AG04450 (cell line): ENCODE data around the gene GALNT13. TPM values are rescaled to one million over a fixed set of nuclear protein-coding genes. Genes with fewer than 3 reads are reported as not detected.

ENCODE experiments used
- CTCF ChIA-PET: fragments of 300-600, 350-600 bp; formaldehyde crosslinking; extraction: SDS; loops from one replicate; lab custom pipeline; 2022; ENCODE audit warnings: antibody characterized with exemption, inconsistent platforms; lab: Charles Lee
- POLR2A ChIA-PET: fragments of 350-600 bp; formaldehyde crosslinking; extraction: SDS; loops from one replicate; lab custom pipeline; 2021; ENCODE audit warnings: antibody characterized with exemption, inconsistent platforms; lab: Yijun Ruan, JAX
- DNase-seq: peaks from one replicate; pipeline ENCODE4 v3.0.0-alpha.2; 2011; ENCODE audit warnings: low read depth, low spot score
- H3K27ac ChIP-seq: one replicate; pipeline ENCODE4 v1.5.1; 2012; ENCODE audit warnings: low read depth, low read length, control low read depth
- H3K27me3 ChIP-seq: one replicate; pipeline ENCODE4 v1.6.0; 2012; ENCODE audit warnings: low read length; ENCODE audit not compliant: control insufficient read depth, insufficient read depth
- H3K4me3 ChIP-seq: 2 replicates; pipeline ENCODE4 v1.5.1; 2011; ENCODE audit warnings: mild to moderate bottlenecking, low read depth, low read length, control low read depth
- H3K9me3 ChIP-seq: 2 replicates; pipeline ENCODE4 v1.5.1; 2012; ENCODE audit warnings: low read length; ENCODE audit not compliant: control insufficient read depth, insufficient read depth
- CTCF ChIP-seq: IDR thresholded peaks from 2 replicates; pipeline ENCODE4 v1.5.1; 2011; ENCODE audit warnings: low read depth, low read length, control low read depth, inconsistent platforms
- polyA plus RNA-seq: library from polyadenylated mRNA; depleted of rRNA; stranded (reverse); fragments of >200 nt; gene quantifications from 2 replicates; pipeline ENCODE4 v1.2.3, GENCODE V29; 2011

GALNT13 gene
- polyA plus RNA-seq, 1 experiment = not detected

- ChIA-PET POLR2A (no interaction called here), CTCF (no interaction called here)
- no peak for DNase-seq
- no peaks in the 10 kb centered on the region for H3K9me3 ChIP-seq
- H3K4me3 ChIP-seq = no peak overlapping the region
- no peak for TF ChIP-seq CTCF
- H3K27ac ChIP-seq = no peak overlapping the region
- no peaks in the 10 kb centered on the region for H3K27me3 ChIP-seq
Observed at GRCh38 chr2:154231021-154231420, 359.3 kb downstream of the GALNT13 start.

GRCh38 chr2:154233231-154233630 lies 361.5 kb downstream of the GALNT13 start:
- H3K4me3 ChIP-seq = no peak overlapping the region
- CTCF ChIA-PET = no interaction called here

GRCh38 chr2:154238252-154238651 lies 366.5 kb downstream of the GALNT13 start:
- no peak overlapping the region for H3K27ac ChIP-seq
- CTCF ChIA-PET = no interaction called here
- DNase-seq = no peak
- TF ChIP-seq CTCF = no peak
- POLR2A ChIA-PET = no interaction called here
- no peaks in the 10 kb centered on the region for H3K27me3 ChIP-seq
- peaks cover 10% of the 10 kb centered on the region for H3K9me3 ChIP-seq
- H3K4me3 ChIP-seq = no peak overlapping the region

More at GRCh38 chr2:154233231-154233630, 361.5 kb downstream of the GALNT13 start:
- POLR2A ChIA-PET = no interaction called here
- DNase-seq = no peak
- Histone ChIP-seq H3K27me3 (no peaks in the 10 kb centered on the region), H3K9me3 (no peaks in the 10 kb centered on the region), H3K27ac (no peak overlapping the region)
- TF ChIP-seq CTCF = no peak

- CTCF ChIA-PET = no interaction called here
Observed at GRCh38 chr2:154240316-154240715, 368.6 kb downstream of the GALNT13 start.

GRCh38 chr2:154240921-154241379 lies 369.2 kb downstream of the GALNT13 start:
- no peaks in the 10 kb centered on the region for H3K27me3 ChIP-seq
- H3K9me3 ChIP-seq = peaks cover 10% of the 10 kb centered on the region
- no peak overlapping the region for H3K4me3 ChIP-seq
- ChIA-PET CTCF (no interaction called here), POLR2A (no interaction called here)
- H3K27ac ChIP-seq = no peak overlapping the region
- no peak for TF ChIP-seq CTCF
- no peak for DNase-seq

More at GRCh38 chr2:154240316-154240715, 368.6 kb downstream of the GALNT13 start:
- H3K27ac ChIP-seq = no peak overlapping the region
- no peak for DNase-seq
- H3K27me3 ChIP-seq = no peaks in the 10 kb centered on the region
- no peak for TF ChIP-seq CTCF
- POLR2A ChIA-PET = no interaction called here
- peaks cover 10% of the 10 kb centered on the region for H3K9me3 ChIP-seq
- H3K4me3 ChIP-seq = no peak overlapping the region
